Body of pancreas (tissue), 2 donors: ENCODE results near the gene CILP. TPM values are rescaled to one million over a fixed set of nuclear protein-coding genes. Genes with fewer than 3 reads are reported as not detected.

Experiments
- small RNA-seq: library from RNA; depleted of rRNA; stranded (forward); fragments of <200 nt; gene quantifications from one replicate; pipeline ENCODE3, GENCODE V24; 2016
- total RNA-seq, 2 donors: library from RNA; depleted of rRNA; stranded (reverse); fragments of >200 nt; gene quantifications; one replicate each; pipeline ENCODE4 v1.1.0, GENCODE V29; 2016

CILP gene
- total RNA-seq, 2 donors from 2014 or later = 4.4 to 18.8 TPM

Small RNA genes within 50 kb of the gene (small RNA-seq; reads per million reads assigned to genes)
- gene AC068213.1 (not detected), gene RNU6-686P (not detected)

Other genes starting within 250 kb of the CILP start
- 10 to 100 TPM; 33.0 to 46.4 TPM for gene SPG21, start 221.6 kb downstream of the CILP start, total RNA-seq
- 10 to 100 TPM; 10.1 to 22.1 TPM for gene MTFMT, start 181.8 kb downstream of the CILP start, total RNA-seq
- not detected for gene SLC51B, start 166.1 kb downstream of the CILP start, total RNA-seq
- 1 to 10 TPM; 3.1 to 4.6 TPM for gene RASL12, start 143.5 kb downstream of the CILP start, total RNA-seq
- not detected for gene KBTBD13, start 134.7 kb downstream of the CILP start, total RNA-seq
- gene UBAP1L, start 96.3 kb downstream of the CILP start, total RNA-seq = 1 to 10 TPM; 3.4 to 4.6 TPM
- 10 to 100 TPM; 18.2 to 35.6 TPM for gene PDCD7, start 77.7 kb downstream of the CILP start, total RNA-seq
- 10 to 100 TPM; 16.2 to 19.2 TPM for gene CLPX, start 26.1 kb downstream of the CILP start, total RNA-seq
- 10 to 100 TPM in 1 of 2 donors, 1 to 10 TPM in 1; 5.2 to 17.5 TPM for gene PARP16, start 75.4 kb upstream of the CILP start, total RNA-seq
- gene RNU5A-1, start 84.6 kb upstream of the CILP start, total RNA-seq = not detected
- gene RNU5B-1, start 93.2 kb upstream of the CILP start, total RNA-seq = not detected
- gene IGDCC3, start 166.5 kb upstream of the CILP start, total RNA-seq = not detected
- gene IGDCC4, start 211.5 kb upstream of the CILP start, total RNA-seq = 1 to 10 TPM in 1 of 2 donors, under 1 TPM in 1; 0.26 to 2.6 TPM